Brain microvascular endothelial cell (primary cell): Measurements from ENCODE around the gene CTU2.

Experiments used
- DNase-seq: peaks from one replicate; pipeline ENCODE4 v3.0.0-alpha.2; 2020
- H3K27ac ChIP-seq: fragments of 250-450 bp; sonication (Bioruptor Pico); 2 replicates; pipeline ENCODE4 v1.5.1; 2020; ENCODE audit warnings: mild to moderate bottlenecking, moderate library complexity
- H3K27me3 ChIP-seq: fragments of 250-450 bp; sonication (Bioruptor Pico); replicated peaks from 2 replicates; pipeline ENCODE4 v1.5.1; 2020; ENCODE audit warnings: mild to moderate bottlenecking
- H3K36me3 ChIP-seq: fragments of 250-450 bp; sonication (Bioruptor Pico); replicated peaks from 2 replicates; pipeline ENCODE4 v1.5.1; 2020; ENCODE audit warnings: mild to moderate bottlenecking
- H3K4me3 ChIP-seq: 2 replicates; pipeline ENCODE4 v1.5.1; 2011; ENCODE audit warnings: low read depth, mild to moderate bottlenecking, control low read depth, low read length, moderate library complexity
- in situ Hi-C: cut with HindIII; loops from 2 replicates; pipeline ENCODE4 v1.10.0; 2017; ENCODE audit warnings: low sequenced_read_pairs, low pct_ligation_motif_present
- TF ChIP-seq, protein P1 (sequence below): IDR thresholded peaks from 2 replicates; pipeline ENCODE4 v1.5.1; 2011; ENCODE audit warnings: low read depth, mild to moderate bottlenecking, moderate library complexity, low read length, control low read depth, inconsistent platforms; ENCODE audit errors: missing control alignments

CTU2 gene

DNA sequence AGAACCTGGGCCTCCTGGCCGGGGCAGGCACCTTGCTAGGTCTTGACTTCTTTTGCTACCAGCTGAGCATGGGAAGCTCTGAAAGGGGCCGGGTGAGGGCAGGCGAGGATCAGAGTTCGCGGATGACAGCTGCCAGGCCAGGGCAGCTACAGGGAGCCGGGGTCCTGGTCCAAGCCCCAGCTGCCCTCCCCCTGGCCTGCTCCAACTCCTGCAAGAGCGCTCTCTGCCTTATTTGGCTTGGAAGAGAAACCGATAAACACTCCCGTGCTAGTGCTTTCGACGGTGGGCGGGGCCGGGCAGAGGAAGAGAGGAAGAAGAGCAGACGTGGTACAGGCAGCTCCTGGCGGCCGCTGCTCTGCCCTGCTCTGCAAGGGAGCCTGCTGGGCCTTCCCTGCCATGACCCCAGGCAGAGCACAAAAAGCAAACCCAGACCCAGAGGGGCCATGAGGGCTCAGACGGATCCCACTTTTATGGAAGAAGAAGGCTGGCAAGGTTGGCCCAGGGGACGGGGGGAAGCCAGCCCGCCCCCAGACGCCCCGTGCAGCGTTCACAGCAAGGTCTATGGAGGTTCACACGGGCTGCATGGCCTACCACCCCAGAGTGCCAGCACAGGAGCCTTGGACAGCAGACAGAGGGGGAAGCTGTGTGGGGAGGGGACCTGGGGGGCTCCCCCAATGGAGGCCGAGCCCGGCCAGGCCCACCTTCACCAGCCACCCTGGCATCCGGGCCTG, 53.1 kb downstream of the CTU2 start:
- TF ChIP-seq, protein P1, sequence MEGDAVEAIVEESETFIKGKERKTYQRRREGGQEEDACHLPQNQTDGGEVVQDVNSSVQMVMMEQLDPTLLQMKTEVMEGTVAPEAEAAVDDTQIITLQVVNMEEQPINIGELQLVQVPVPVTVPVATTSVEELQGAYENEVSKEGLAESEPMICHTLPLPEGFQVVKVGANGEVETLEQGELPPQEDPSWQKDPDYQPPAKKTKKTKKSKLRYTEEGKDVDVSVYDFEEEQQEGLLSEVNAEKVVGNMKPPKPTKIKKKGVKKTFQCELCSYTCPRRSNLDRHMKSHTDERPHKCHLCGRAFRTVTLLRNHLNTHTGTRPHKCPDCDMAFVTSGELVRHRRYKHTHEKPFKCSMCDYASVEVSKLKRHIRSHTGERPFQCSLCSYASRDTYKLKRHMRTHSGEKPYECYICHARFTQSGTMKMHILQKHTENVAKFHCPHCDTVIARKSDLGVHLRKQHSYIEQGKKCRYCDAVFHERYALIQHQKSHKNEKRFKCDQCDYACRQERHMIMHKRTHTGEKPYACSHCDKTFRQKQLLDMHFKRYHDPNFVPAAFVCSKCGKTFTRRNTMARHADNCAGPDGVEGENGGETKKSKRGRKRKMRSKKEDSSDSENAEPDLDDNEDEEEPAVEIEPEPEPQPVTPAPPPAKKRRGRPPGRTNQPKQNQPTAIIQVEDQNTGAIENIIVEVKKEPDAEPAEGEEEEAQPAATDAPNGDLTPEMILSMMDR = no peak
- DNase-seq = no peak
- Histone ChIP-seq H3K27me3 (no peaks in the 10 kb centered on the region), H3K27ac (no peak overlapping the region), H3K4me3 (no peak overlapping the region), H3K36me3 (peaks cover 11% of the 10 kb centered on the region)
- in situ Hi-C loops = loop anchor here (25.0 kb wide), 1 partner anchor 403 kb away; the partner anchor contains the start of gene CDH15

DNA sequence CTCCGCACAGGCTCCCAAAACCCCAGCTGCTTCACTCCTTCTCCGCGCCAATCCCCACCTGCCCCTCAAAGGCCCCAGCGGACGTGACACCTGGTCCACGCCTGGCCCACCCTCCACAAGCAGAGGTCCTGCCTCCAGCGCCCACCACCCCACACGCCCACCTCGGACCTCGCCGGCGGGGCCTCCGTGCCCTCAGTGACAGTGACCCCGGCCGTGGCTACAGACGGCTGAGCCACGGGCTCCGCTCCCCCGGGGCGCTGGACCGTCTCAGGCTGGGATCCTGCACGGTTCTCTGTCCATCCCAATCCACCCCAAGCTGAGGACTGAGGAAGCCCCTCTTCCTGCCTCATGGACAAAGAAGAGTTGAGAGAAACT, 53.7 kb downstream of the CTU2 start:
- Histone ChIP-seq H3K36me3 (peaks cover 12% of the 10 kb centered on the region), H3K4me3 (no peak overlapping the region), H3K27ac (no peak overlapping the region), H3K27me3 (no peaks in the 10 kb centered on the region)
- in situ Hi-C loops = loop anchor here (25.0 kb wide), 1 partner anchor 402 kb away; the partner anchor contains the start of gene CDH15
- TF ChIP-seq, protein P1 = no peak
- DNase-seq = no peak

DNA sequence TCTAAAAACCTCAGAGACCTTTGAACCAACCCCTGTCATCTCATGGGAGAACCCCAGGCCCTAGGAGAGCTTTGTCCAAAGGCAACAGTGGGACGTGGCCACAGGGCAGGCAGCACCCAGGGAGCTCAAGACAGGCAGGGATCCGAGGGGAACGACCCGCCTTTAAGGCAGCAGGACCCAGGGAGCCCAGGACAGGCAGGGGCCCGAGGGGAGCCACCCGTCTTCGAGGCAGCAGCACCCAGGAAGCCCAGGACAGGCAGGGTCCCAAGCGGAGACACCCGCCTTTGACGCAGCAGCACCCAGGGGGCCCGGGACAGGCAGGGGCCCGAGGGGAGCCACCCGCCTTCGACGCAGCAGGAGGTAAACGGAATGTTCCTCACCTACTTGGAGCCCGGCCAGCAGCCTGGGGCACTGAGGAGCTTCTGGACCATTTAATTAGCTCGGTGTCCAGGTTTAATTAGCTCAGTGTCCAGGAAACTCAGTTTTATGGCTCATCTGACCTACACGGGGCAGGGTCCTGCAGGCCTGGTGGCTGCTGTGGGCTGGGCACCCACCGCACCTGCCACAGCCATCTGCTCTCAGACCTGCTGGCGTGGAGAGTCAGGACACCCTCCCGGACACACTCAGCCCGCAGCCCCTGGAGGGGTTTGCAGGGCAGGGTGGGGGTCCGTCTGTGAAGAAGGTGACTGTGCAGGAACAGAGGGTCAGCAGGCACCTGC, 54.3 kb downstream of the CTU2 start:
- Histone ChIP-seq H3K36me3 (peaks cover 12% of the 10 kb centered on the region), H3K4me3 (no peak overlapping the region), H3K27me3 (no peaks in the 10 kb centered on the region), H3K27ac (no peak overlapping the region)
- DNase-seq = no peak
- in situ Hi-C loops = loop anchor here (25.0 kb wide), 1 partner anchor 402 kb away; the partner anchor contains the start of gene CDH15
- TF ChIP-seq, protein P1 = no peak

DNA sequence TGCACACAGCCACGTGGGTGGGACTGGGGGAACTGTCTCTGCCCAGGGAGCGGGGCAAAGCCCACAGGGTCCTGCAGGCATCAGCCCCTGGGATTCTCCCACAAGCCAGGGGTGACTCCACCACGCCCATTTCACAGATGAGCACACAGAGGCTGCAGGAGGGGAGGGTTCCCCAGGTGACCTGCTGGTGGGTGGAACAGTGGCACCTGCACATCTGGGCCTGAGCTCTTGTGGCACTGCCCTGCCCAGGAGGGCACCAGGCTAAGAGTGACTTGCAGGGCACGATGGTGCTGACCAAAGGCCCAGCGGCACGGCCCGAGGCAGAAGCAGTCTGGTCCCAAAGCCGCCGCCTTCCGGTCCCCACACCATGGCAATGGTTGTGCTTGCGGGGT, 54.8 kb downstream of the CTU2 start:
- Histone ChIP-seq H3K4me3 (no peak overlapping the region), H3K27me3 (no peaks in the 10 kb centered on the region), H3K27ac (no peak overlapping the region), H3K36me3 (peaks cover 17% of the 10 kb centered on the region)
- DNase-seq = no peak
- in situ Hi-C loops = loop anchor here (25.0 kb wide), 1 partner anchor 401 kb away; the partner anchor contains the start of gene CDH15
- TF ChIP-seq, protein P1 = no peak

DNA sequence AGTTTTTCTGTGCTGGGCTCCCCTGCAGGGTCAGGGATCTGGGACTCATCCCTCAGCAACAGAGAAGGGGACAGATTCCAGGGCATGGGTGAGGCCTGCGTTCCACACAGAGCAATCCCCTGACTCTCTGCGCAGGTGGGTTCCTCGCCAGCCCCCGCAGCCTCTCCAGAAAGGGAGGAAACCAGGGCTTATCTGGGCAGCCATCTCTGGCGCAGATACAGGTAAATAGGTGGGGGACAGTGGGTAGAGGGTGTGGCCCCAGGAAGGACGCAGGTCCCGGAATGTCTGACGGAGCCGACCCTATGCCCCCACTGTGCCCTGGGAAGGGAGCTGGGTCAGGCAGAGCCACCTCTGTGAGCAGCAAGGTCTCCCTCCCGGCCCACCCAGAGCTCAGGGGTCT, 55.5 kb downstream of the CTU2 start:
- Histone ChIP-seq H3K36me3 (peaks cover 17% of the 10 kb centered on the region), H3K27ac (no peak overlapping the region), H3K4me3 (no peak overlapping the region), H3K27me3 (no peaks in the 10 kb centered on the region)
- TF ChIP-seq, protein P1 = no peak
- DNase-seq = no peak
- in situ Hi-C loops = loop anchor here (25.0 kb wide), 1 partner anchor 400 kb away; the partner anchor contains the start of gene CDH15
